ENCODE results near the gene STX8. TPM values are rescaled to one million over a fixed set of nuclear protein-coding genes. Genes with fewer than 3 reads are reported as not detected.

Gene STX8
- polyA plus RNA-seq, 1 of the 3 experiments (the other 2 are of a cell fraction): 51.3 TPM

DNA sequence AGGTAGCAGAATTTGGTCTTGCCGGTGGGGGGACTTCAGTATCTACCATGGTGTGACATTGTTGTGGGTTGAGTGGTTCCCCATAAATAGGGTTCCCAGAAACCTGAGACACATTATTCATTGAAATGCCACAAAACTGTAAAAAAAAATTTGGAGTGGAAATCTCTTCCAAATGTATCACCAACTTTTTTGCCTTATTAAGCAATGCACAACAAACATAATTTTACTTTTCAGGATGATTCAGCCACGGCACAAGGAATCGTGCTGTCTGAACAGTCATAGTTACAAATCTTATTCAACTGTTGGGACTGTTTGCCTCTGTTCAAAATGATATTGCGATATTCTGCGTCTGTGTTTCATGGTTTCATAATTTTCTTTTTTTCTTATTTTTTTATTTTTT lies 373.1 kb downstream of the STX8 start:
- DNase-seq: no peak
- POLR2A ChIA-PET: no interaction called here
- no peak for TF ChIP-seq MEF2A (IDR thresholded peaks at IDR 0.05; ENCODE audit: borderline replicate concordance, low read depth)
- TF ChIP-seq NRF1 (IDR thresholded peaks at IDR 0.05; ENCODE audit: low read depth, low read length): no peak
- TF ChIP-seq RCOR1 (IDR thresholded peaks at IDR 0.05; ENCODE audit: low read length): no peak
- TF ChIP-seq ELF1 (IDR thresholded peaks at IDR 0.05): no peak
- no peak for TF ChIP-seq SMC3 (IDR thresholded peaks at IDR 0.05; ENCODE audit: low read depth, low read length)
- TF ChIP-seq FOSL2 (IDR thresholded peaks at IDR 0.05; ENCODE audit: borderline replicate concordance, low read depth): no peak
- no peak for TF ChIP-seq EZH2phosphoT487 (IDR thresholded peaks at IDR 0.05; ENCODE audit: borderline replicate concordance, low read depth)
- no peak for TF ChIP-seq EP300 (IDR thresholded peaks at IDR 0.05; ENCODE audit: borderline replicate concordance in 1 of 2, low read depth in 1 of 2, low read length in 1 of 2)
- TF ChIP-seq, protein P1, sequence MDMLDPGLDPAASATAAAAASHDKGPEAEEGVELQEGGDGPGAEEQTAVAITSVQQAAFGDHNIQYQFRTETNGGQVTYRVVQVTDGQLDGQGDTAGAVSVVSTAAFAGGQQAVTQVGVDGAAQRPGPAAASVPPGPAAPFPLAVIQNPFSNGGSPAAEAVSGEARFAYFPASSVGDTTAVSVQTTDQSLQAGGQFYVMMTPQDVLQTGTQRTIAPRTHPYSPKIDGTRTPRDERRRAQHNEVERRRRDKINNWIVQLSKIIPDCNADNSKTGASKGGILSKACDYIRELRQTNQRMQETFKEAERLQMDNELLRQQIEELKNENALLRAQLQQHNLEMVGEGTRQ (IDR thresholded peaks at IDR 0.05; ENCODE audit: borderline replicate concordance, low read depth, low read length): no peak
- TF ChIP-seq GABPA (IDR thresholded peaks at IDR 0.05; ENCODE audit: low read depth): no peak
- TF ChIP-seq GATA2 (CRISPR knock-in tag; IDR thresholded peaks at IDR 0.05): no peak
- TF ChIP-seq TCF12 (IDR thresholded peaks at IDR 0.05): no peak
- no peak for TF ChIP-seq SIN3A (IDR thresholded peaks at IDR 0.05; ENCODE audit: borderline replicate concordance, low read depth, low read length)
- no peak for TF ChIP-seq YY1 (IDR thresholded peaks at IDR 0.05; ENCODE audit: low read depth)
- no peak for TF ChIP-seq MXI1 (IDR thresholded peaks at IDR 0.05; ENCODE audit: low read depth, low read length)
- TF ChIP-seq, protein P2, sequence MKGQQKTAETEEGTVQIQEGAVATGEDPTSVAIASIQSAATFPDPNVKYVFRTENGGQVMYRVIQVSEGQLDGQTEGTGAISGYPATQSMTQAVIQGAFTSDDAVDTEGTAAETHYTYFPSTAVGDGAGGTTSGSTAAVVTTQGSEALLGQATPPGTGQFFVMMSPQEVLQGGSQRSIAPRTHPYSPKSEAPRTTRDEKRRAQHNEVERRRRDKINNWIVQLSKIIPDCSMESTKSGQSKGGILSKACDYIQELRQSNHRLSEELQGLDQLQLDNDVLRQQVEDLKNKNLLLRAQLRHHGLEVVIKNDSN (IDR thresholded peaks at IDR 0.05; ENCODE audit: borderline replicate concordance, low read depth): no peak

DNA sequence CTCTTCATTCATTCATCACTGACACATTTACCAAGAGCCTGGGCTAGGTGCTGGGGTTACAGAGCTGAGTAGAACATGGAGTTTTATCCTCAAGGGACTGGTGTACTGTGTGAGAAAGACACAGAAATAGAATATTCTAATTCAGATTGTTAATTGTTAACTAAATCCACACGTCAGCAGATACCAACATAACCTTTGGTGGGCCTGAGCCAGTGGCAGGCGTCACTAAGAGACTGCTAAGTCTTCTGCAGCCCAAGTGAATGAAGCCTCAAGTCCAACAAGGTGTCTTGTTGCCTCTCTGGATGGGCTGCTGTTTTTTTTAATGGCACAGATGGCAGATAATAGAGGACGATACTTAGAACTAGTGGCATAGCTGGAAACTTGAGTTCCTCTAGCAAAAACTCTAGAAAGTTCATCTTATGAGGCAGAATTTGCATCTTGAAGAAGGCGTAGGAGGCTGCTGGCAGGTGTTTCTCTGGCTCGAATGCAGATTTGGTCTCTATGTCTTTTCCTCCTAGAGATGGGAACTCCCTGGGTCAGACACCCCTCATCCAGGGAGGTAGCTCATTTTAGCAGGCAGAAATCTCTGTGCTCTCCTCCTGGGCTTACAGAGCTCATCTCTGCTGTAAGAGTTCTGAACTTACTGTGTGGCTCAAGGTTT lies 374.8 kb downstream of the STX8 start:
- H2AFZ ChIP-seq (ENCODE audit: low read depth): no peak overlapping the region
- ChIA-PET CTCF (interaction anchor here (0.8 to 1.3 kb wide), 3 partner anchors 15 to 33 kb away, joined by 3 read pairs; no protein-coding TSS in a partner anchor), POLR2A (no interaction called here)
- TF ChIP-seq, protein P3, sequence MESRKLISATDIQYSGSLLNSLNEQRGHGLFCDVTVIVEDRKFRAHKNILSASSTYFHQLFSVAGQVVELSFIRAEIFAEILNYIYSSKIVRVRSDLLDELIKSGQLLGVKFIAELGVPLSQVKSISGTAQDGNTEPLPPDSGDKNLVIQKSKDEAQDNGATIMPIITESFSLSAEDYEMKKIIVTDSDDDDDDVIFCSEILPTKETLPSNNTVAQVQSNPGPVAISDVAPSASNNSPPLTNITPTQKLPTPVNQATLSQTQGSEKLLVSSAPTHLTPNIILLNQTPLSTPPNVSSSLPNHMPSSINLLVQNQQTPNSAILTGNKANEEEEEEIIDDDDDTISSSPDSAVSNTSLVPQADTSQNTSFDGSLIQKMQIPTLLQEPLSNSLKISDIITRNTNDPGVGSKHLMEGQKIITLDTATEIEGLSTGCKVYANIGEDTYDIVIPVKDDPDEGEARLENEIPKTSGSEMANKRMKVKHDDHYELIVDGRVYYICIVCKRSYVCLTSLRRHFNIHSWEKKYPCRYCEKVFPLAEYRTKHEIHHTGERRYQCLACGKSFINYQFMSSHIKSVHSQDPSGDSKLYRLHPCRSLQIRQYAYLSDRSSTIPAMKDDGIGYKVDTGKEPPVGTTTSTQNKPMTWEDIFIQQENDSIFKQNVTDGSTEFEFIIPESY (IDR thresholded peaks at IDR 0.05; ENCODE audit: borderline replicate concordance, low read depth): no peak
- TF ChIP-seq, protein P4, sequence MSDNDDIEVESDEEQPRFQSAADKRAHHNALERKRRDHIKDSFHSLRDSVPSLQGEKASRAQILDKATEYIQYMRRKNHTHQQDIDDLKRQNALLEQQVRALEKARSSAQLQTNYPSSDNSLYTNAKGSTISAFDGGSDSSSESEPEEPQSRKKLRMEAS (IDR thresholded peaks at IDR 0.05; ENCODE audit: low read depth): no peak
- TF ChIP-seq TEAD4 (IDR thresholded peaks at IDR 0.05; ENCODE audit: borderline replicate concordance, insufficient read depth) (no peak), EZH2phosphoT487 (IDR thresholded peaks at IDR 0.05; ENCODE audit: borderline replicate concordance, low read depth) (no peak), JUND (IDR thresholded peaks at IDR 0.05) (no peak)
- TF ChIP-seq, protein P5, sequence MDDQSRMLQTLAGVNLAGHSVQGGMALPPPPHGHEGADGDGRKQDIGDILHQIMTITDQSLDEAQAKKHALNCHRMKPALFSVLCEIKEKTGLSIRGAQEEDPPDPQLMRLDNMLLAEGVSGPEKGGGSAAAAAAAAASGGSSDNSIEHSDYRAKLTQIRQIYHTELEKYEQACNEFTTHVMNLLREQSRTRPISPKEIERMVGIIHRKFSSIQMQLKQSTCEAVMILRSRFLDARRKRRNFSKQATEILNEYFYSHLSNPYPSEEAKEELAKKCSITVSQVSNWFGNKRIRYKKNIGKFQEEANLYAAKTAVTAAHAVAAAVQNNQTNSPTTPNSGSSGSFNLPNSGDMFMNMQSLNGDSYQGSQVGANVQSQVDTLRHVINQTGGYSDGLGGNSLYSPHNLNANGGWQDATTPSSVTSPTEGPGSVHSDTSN (IDR thresholded peaks at IDR 0.05): no peak

More for the DNA sequence above, 373.1 kb downstream of the STX8 start:
- Histone ChIP-seq H2AFZ (ENCODE audit: low read depth) (no peak overlapping the region), H3K9ac (no peak overlapping the region), H3K9me2 (no peaks in the 10 kb centered on the region), H3K79me2 (ENCODE audit: insufficient read depth) (no peaks in the 10 kb centered on the region), H3K27ac (ENCODE audit: low read depth in 2 of 2, low read length in 1 of 2) (no peak overlapping the region), H3K4me3 (ENCODE audit: low read depth in 2 of 2, low read length in 1 of 2) (no peak overlapping the region), H3K4me1 (ENCODE audit: control insufficient read depth in 1 of 2, insufficient read depth in 2 of 2, low read depth in 1 of 2, low read length in 1 of 2) (peaks cover 0 to 8% of the 10 kb centered on the region in 2 experiments; a peak in 1 of 4 replicates), H3K36me3 (replicated peaks in 1 of 2; ENCODE audit: control insufficient read depth in 1 of 2, insufficient read depth in 2 of 2, low read length in 1 of 2) (no peaks in the 10 kb centered on the region), H3K27me3 (ENCODE audit: insufficient read depth) (no peaks in the 10 kb centered on the region; the same call in 1 of the 2 replicates), H4K20me1 (ENCODE audit: insufficient read depth) (no peaks in the 10 kb centered on the region), H3F3A (replicated peaks; ENCODE audit: insufficient read depth) (no peaks in the 10 kb centered on the region), H3K9me3 (no peaks in the 10 kb centered on the region), H3K4me2 (no peak overlapping the region)
- 68% methylated on average over 5 of the region's 5 CpGs for WGBS (ENCODE audit: low lambda C conversion rate)
- CTCF ChIA-PET: no interaction called here

More for the DNA sequence above, 374.8 kb downstream of the STX8 start:
- H3K4me1 ChIP-seq (ENCODE audit: control insufficient read depth in 1 of 2, insufficient read depth in 2 of 2, low read depth in 1 of 2, low read length in 1 of 2): peaks cover 0 to 2% of the 10 kb centered on the region in 2 experiments; a peak in 1 of 4 replicates
- H3K27ac ChIP-seq (ENCODE audit: low read depth in 2 of 2, low read length in 1 of 2): no peak overlapping the region
- no peaks in the 10 kb centered on the region for H3K9me2 ChIP-seq
- no peaks in the 10 kb centered on the region; the same call in 1 of the 2 replicates for H3K27me3 ChIP-seq (ENCODE audit: insufficient read depth)
- no peak overlapping the region for H3K4me3 ChIP-seq (ENCODE audit: low read depth in 2 of 2, low read length in 1 of 2)
- 14% methylated on average over 5 of the region's 5 CpGs for WGBS (ENCODE audit: low lambda C conversion rate)
- H3K79me2 ChIP-seq (ENCODE audit: insufficient read depth): no peaks in the 10 kb centered on the region
- H3K4me2 ChIP-seq: no peak overlapping the region
- no peaks in the 10 kb centered on the region for H4K20me1 ChIP-seq (ENCODE audit: insufficient read depth)
- H3F3A ChIP-seq (replicated peaks; ENCODE audit: insufficient read depth): no peaks in the 10 kb centered on the region
- DNase-seq: no peak
- no peak overlapping the region for H3K9ac ChIP-seq
- no peaks in the 10 kb centered on the region for H3K9me3 ChIP-seq
- H3K36me3 ChIP-seq (replicated peaks in 1 of 2; ENCODE audit: control insufficient read depth in 1 of 2, insufficient read depth in 2 of 2, low read length in 1 of 2): no peaks in the 10 kb centered on the region

Data from SK-N-SH (cell line).